A549 treated with AZD9567 at 1 μM for 4 hours (cell line): ENCODE results near the gene CCNL1. TPM values are rescaled to one million over a fixed set of nuclear protein-coding genes. Genes with fewer than 3 reads are reported as not detected.

Source experiments
- total RNA-seq: library from RNA; stranded (reverse); fragments of 200-300 nt; extraction: Qiagen RNA extraction; gene quantifications from 5 replicates; pipeline ENCODE4 v1.2.3, GENCODE V29; 2022; ENCODE audit not compliant: insufficient read depth

CCNL1 gene
- 43.6 to 56.2 TPM (median 47.5 TPM) in 5 replicates for total RNA-seq

DNA sequence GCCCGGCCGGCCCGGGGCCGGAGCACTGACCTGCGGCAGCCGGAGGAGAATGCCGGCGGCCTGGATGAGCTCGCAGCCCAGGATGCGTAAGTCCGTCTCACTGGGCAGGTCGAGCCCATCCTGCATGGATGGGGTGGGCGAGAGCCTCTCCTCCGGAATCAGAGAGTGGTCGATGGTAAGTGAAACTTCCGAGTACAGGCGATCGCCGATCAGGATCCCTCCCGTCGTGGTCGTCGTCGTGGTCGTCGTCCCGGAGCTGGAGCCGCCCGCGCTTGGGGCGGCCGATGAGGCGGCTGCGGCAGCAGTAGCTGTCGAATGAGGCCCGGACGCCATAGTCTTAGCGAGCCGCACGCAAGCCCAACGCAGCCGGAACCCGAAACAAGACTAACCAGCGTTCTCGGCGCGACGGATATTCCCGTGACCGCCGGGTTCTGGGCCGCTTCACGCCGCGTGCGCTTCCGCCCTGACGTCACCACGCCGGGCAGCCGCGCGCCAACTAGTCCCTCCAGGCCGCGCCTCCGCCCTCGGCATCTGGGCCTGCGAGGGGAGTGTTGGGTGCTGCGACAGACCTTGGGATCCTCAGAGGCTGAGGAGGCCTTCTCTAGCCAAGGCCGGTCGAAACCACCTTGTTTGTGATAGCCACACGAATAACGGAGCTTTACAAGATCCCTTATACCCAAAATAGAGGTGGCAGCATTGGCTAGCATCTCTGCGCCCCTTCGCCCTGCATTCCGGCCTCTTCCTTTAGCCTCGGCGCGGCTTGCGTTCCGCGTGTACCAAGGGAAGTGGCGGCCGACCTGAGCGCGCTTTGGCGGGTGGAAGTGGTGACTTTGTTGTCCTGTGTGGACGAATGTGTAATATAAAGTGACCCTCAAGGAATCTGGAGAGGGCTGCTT is at the start of gene CCNL1:
Gene CCNL1, minus strand, starts transcription at position 386 of the 896 bp plus-strand sequence. Its CDS starts 53 bp downstream, at position 333.

